GM19025 (cell line): ENCODE results near the gene SBNO2.

Source experiments
- ATAC-seq: cut with Tn5 transposase; IDR thresholded peaks from one replicate; pipeline ENCODE4 v1.9.1; 2021; ENCODE audit warnings: mild to moderate bottlenecking, low read depth, moderate library complexity; ENCODE audit not compliant: unreplicated experiment

Gene SBNO2

DNA sequence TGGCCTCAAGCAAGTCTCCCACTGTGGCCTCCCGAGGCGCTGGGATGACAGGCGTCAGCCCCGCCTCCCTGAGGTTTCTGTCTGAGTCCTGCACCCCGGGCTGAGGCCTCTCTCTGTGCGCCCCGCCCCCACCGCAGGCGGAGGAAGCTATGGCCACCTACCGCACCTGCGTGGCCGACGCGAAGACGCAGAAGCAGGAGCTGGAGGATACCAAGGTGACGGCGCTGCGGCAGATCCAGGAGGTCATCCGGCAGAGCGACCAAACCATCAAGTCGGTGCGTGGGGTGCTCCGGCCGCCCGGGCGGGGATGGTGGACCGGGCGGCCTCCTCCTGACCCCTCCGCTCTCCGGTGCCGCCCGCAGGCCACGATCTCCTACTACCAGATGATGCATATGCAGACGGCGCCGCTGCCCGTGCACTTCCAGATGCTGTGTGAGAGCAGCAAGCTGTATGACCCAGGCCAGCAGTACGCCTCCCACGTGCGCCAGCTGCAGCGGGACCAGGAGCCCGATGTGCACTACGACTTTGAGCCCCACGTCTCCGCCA lies 94.4 kb downstream of the SBNO2 start:
- ATAC-seq, result no peak

DNA sequence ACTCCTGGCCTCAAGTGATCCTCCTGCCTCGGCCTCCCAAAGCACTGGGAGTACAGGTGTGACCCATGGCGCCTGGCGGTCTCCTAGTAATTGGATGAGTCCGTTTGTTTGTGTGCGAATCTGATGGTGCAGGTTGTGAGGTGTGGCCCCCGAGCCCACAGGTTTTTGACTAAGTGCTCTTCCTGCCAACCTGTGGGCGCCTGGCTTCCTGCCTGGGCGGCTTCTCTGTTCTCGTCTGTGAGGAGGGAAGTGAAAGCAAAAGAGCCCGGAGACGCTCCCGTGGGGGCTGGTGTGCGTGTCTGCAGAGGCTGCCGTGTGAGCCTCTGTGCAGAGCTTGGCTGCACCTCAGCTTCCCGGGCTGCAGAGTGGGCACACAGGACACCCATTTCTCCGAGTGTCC lies 97.1 kb downstream of the SBNO2 start:
- ATAC-seq, result peak; percentile 67

DNA sequence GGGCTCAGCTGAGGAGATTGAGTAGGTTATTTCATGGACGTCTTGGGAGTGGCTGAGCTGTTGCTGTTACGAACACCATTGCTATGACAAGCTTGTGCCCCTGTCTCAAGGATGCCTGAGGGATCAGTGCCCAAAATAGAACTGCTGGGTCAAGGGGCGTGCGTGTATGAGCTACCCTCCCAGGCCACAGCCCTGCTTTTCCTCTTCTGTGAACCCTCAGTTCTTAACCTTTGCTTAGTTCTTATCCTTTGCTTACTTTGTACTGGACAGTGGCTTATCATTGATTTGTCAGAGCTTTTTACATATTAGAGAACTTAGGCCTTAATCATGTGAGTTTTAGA lies 98.1 kb downstream of the SBNO2 start:
- no peak for ATAC-seq

DNA sequence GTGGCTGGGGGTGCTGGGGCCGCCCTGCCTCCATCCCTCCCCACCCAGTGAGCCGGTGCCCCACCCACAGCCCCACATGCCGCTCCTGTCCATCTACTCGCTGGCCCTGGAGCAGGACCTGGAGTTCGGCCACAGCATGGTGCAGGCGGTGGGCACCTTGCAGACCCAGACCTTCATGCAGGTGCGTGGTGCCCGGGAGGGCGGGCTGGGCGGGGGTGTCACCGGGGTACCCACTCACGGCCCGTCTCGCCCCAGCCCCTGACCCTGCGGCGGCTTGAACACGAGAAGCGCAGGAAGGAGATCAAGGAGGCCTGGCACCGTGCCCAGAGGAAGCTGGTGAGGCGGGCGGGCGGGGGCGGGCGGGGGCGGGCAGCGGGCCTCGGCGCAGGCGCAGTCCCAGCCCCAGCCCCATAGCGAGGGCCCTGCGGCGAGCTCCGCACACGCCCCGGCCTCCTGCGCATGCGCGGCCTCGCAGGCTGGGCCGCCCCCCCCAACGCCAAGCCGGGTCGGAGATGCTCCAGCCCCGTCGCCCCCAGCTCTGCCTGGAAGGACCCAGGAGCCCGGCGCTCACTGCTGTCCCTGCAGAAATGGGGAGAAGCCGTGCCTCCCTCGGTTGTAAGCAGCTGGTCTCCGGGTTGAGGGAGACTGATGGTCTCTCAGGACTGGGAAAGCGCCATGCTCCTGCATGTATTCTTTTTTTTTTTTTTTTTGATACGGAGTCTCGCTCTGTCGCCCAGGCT lies 99.4 kb downstream of the SBNO2 start:
- ATAC-seq, result no peak

DNA sequence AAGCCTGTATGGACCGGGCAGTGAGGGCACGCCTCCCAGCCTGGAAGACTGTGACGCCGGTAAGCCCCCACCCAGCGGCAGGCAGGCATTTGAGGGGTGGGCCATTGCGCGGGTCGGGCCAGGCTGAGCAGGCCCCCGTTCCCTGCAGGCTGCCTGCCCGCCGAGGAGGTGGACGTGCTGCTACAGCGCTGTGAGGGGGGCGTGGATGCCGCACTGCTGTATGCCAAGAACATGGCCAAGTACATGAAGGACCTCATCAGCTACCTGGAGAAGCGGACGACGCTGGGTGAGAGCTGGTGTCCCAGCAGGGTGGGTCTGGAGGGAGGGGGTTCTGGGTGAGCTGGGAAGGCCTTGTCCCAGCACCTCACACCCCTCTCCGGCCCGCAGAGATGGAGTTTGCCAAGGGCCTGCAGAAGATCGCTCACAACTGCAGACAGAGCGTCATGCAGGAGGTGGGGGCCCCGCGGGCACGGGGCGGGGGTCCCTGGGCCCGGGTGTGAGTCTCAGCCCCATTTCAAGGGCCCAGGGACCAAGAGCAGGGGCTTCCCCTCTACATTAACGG lies 100.0 kb downstream of the SBNO2 start:
- no peak for ATAC-seq

DNA sequence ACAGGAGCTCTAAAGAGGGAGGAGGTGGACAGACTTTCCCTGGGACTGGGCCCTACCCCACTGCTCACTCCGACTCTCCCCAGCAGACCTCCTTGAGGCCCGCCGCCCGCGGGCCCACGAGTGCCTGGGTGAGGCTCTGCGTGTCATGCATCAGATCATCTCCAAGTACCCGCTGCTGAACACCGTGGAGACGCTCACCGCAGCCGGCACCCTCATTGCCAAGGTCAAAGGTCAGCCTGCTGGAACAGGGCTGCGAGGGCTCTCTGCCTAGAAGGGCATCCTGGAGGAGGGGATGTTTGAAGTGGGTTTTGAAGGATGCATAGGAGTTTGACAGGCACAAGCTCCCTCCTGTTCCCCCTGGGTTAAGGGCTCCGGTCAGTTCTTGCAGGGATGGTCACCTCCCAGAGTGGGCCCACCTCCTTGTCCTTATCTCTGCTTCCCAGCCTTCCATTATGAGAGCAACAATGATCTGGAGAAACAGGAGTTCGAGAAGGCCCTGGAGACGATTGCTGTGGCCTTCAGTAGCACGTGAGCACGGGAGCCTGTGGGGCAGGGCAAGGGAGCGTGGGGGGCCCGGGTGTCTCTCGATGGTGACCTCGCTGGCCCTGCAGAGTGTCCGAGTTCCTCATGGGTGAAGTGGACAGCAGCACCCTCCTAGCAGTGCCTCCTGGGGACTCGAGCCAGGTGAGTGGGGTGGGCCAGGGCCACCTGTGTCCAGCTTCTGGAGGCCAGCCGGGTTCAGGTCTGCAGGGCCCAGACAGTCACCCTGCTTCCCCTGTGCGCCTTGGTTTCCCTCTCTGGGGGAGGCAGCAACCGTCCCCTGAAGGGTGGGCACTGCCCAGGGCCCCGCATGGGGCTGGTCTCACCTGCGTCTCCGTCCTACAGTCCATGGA lies 100.8 kb downstream of the SBNO2 start:
- ATAC-seq, result no peak

DNA sequence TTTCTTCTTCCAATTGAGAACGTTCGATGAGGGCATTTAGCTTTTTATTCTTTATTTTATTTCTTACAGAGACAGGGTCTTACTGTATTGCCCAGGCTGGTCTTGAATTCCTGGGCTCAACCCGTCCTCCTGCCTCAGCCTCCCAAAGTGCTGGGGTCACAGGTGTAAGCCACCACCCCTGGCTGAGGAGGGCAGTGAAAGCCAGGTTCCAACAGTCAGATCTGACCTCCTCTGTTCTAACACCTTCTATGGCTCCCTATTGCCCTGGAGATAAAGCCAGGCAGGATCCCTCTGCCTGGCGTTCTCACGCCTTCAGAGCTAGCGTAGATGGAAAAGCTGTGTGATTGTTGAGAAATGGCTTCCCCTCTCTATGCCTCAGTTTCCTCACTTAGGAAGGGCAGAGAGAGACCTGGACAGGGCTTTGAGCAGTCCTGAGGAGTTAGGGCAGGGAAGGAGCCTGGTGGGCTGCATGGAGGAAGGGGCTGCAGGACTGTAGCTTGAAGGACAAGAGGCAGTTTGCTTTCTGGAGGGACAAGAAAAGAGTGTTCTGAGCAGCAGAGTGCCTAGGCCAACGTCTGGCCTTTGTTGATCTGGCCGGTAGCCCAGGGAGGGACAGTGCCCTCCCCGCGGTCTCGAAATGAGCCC lies 101.6 kb downstream of the SBNO2 start:
- no peak for ATAC-seq

DNA sequence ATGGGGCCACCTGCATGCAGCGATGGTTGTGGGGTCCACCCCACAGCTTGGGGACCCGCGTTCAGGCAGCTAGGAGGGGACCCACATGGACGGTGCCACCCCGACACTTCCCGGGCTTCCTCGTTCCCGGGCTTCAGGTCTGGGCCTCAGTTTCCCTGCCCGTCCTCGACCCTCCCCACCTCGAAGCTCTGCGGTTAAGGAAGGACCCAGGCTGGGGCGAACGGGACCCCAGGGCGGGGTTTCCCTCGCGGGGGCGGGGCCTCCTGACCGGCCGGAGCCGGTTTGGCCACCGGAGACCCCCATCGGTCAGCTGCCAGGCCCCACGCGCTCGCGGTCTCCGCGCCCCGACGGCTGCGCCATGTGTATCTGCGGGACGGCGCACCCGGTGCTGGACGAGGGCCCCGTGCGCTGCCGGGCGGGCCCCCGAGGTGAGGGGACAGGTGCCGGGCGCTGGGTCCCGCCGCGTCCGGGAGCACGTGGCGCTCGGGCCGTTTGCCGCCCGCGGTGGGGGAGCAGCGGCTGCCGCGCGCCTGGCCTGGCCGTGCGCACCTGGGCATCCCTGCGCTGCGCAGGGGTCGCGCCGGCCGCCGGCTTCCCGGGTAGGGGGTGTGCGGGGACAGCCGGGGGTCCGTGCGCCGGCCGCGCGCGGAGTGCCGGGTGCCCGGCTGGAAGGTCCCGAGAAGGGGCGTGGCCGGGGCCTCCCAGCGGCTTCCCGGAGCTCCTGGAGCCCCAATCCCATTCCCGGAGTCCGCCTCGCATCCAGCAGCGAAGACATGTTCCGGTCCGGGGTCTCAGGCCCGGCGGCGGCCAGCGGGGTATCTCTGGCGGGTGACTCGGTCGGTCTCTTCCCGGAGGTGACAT lies 102.9 kb downstream of the SBNO2 start:
- no peak for ATAC-seq

DNA sequence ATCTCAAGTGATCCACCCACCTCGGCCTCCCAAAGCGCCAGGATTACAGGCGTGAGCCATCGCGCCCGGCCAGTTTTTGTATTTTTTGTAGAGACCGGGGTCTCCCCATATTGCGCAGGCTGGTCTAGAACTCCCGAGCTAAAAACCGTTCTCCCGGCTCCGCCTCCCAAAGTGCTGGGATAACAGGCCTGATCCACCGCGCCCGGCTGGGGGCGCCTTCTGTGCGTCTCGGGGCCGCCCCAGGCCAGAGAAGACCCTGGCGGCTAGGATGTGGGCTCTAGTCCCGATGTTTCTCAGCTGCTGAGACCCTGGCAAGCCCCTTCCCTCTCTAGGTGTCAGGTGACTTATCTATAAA lies 103.5 kb downstream of the SBNO2 start:
- ATAC-seq, result no peak

DNA sequence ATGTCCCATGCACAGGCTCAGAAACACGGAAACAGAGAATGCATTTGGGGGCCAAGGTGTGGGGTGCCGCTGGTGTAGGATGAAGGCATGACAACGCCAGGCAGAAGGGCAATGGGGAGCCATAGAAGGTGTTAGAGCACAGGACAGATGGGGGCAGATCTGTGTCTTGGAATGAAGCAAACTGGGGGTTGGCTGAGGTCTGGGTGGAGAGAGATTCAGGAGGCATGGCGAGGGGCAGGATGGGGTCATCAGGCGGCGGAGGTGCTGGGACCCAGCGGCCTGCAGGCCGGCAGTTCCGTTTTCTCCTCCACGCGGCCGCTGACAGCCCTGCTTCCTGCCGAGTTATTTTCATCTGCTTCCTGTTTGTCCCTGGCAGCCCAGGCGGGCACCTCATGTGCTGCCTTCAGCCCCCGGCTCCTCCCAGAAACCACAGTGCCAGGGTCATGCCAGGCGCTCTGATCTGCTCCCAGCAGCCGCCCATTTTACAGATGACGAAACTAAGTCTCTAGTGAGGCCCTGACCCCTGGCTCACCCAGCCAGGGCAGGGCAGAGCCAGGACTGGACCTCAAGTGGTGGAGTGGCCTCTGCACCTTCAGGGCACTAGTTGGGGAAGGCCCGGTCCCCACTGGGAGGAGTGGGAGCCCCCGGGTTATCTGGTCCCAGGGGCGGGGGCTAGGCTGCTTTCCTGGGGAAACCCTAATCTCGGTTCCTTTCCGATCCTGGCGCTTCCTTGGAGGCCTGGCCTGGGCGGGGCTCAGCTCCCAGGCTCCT lies 104.9 kb downstream of the SBNO2 start:
- ATAC-seq, result no peak

DNA sequence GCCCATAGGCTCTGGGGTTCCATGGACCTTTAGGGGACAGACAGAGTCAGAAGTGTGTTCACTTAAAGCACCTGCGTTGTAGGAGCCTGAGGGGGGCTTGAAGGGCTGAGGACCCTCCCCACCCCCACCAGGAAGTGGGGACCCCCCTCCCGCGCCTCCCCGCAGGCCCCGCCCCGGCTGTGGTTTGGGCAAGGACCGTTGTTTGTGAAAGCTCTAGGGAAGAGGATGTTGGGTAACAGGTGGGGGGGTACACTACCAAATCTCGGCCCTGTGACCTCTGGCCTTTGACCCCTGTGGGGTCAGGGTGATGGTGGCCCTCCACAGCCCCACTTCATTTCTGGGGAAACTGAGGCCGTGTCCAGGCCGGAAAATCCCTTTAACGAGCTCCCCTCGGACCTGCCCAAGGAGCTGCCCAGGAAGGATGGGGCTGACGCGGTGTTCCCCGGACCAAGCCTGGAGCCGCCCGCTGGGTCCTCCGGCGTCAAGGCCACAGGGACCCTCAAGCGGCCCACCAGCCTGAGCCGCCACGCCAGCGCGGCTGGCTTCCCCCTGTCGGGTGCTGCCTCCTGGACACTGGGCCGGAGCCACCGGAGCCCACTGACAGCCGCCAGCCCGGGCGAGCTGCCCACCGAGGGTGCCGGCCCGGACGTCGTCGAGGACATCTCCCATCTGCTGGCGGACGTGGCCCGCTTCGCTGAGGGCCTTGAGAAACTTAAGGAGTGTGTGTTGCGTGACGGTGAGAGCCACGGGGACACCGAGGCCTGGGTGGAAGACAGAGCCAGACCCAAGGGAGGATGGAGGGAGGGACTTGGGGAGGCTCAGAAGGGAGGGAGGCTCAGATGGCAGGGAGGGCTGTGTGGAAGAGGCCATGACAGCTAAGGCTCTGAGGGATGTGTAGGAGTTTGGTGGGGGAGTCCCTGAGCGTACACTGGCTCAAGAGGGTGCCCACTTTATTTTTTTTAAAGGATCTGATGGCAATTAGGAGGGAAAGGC lies 105.8 kb downstream of the SBNO2 start:
- ATAC-seq, result no peak

DNA sequence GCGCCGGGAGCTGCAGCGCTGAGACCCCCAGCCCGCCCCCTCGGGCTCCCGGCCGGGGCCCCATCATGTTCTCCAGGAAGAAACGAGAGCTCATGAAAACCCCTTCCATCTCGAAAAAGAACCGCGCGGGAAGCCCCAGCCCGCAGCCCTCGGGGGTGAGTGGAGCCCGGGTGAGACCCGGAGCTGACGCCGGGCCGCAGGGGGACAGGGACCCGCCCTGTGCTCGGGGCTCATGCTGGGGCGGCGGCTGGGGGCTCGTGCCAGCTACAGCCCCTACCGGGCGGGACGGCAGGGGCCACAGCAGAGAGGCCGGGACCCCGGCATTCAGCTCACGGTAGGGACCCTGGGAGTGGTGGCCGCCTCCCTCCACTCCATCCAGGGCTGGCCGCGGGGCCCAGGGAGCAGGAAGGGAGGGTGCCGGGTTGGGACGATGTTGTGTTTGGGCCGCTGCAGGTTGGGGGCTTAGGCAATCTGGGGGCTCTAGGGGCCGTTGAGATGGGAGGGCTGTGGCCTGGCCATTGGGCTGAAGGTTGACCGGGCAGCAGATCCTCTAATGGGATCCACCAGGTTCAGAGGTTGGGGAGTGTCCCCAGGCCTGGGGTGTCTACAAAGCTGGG lies 106.6 kb downstream of the SBNO2 start:
- peak; percentile 7 for ATAC-seq

DNA sequence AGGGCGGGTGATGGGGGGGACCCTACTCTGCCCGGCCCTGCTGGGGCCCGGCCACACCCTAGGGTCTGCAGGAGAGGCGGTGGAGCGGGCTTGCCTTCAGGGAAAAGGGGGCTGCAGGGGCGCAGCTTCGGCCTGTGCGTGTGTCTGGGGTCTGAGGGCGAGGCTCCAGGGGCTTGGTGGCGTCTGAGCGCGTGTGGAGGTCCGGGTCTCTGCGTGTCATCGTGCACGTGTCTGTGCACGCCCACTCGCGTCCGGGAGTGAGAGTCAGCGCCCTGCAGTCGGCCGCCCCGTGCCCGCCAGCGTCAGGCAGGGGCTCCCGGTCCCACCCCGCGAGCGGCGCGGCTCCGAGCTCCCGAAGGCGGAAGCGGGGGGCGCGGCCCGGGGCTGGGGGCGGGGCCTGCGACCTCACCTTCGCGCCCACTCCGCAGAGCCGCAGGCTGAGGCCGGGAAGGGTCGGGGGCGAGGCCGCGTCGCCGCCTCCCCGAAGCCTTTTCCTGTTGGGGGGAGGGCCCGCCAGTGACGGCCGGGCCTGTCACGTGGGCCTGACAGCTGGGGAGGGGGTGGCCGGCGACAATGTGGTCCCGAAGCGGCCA lies 107.2 kb downstream of the SBNO2 start, which contains the start of gene ARHGAP45:
TSS of gene ARHGAP45 (plus strand) at position 420 of the 593 bp plus-strand sequence. CDS start 239 bp downstream, outside the sequence.
- ATAC-seq, result peak; percentile 38

DNA sequence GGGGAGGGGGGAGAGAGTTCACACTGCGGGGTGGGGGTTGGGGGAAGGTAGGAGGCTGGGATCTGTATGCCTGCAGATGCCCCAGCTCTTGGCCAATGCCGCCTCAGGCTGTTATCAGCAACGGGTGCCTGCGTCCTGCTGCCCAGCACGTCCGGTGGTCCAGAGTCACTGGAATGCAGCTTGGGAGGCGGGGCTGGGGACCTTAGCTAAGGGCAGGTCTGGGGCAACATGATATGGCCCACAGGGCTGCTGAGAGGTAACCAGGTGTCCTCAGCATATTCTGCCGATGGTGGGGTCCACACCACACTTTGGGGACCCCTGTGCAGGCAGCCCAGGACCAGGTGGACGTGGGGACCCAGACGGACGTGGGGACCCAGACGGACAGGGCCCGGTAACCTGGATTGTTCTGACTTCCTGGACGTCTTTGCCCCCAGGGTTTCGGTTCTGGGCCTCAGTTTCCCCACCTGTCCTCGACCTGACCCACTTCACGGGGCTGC lies 107.8 kb downstream of the SBNO2 start:
- no peak for ATAC-seq

DNA sequence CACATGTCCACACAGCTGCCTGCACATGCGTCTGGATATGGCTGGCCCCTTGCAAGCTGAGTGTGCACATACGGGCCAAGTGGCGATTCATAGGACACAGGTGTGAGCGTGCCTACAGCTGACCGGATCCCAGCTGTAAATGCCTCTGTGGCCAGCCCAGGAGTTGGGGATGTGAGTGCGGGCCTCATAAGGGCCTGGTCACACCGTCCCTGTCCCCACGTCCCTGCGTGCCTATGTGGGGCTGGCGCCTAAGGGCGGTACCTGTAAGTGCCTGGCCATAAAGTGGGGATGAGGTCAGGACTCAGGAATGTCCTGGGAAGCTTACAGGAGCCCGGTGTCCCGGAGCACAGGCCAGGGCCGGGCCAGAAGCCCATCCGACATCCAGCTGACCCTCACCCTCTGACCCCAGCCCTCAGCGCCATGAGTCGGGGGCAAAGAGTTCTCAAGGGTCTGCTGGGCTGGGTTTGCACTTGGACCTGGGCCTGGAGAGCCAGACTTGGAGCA lies 108.4 kb downstream of the SBNO2 start:
- no peak for ATAC-seq

DNA sequence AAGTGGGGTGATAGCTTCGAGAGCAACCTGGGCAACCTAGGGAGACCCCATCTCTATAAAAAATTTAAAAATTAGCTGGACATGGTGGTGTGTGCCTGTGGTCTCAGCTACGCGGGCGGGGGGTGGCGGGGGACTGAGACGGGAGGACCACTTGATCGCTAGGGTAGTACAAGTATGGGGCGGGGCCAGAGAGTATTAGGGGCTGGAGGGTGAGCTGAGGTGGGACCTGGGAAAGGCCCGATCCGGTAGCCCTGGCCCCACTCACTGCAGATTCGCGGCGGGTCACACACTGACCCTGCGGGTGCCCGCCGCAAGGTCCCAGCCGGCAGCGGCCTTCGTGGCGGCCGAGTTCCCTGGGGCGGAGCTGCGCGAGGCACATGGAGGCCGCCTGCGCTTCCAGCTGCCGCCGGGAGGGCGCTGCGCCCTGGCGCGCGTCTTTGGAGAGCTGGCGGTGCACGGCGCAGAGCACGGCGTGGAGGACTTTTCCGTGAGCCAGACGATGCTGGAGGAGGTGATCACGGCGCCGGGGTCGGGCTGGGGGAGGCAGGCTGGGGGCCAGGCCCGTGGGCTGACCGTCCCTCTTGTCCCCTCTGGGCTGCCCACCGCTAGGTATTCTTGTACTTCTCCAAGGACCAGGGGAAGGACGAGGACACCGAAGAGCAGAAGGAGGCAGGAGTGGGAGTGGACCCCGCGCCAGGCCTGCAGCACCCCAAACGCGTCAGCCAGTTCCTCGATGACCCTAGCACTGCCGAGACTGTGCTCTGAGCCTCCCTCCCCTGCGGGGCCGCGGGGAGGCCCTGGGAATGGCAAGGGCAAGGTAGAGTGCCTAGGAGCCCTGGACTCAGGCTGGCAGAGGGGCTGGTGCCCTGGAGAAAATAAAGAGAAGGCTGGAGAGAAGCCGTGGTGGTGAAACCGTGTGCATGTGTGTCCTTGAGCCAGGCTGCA lies 109.1 kb downstream of the SBNO2 start:
- peak; percentile 37 for ATAC-seq
